ENCODE measurements around the gene CCDC60.

CCDC60 gene

GRCh38 chr12:119479121-119479561 is 144.6 kb downstream of the CCDC60 start:
- Histone ChIP-seq H3K9me3 (ENCODE audit: severe bottlenecking) (no peaks in the 10 kb centered on the region), H3K27ac (no peak overlapping the region), H3K4me3 (ENCODE audit: low read depth, low read length) (no peak overlapping the region), H3K36me3 (no peaks in the 10 kb centered on the region), H3K27me3 (ENCODE audit: insufficient read depth, low read depth, severe bottlenecking) (no peaks in the 10 kb centered on the region)
- TF ChIP-seq, protein P1, sequence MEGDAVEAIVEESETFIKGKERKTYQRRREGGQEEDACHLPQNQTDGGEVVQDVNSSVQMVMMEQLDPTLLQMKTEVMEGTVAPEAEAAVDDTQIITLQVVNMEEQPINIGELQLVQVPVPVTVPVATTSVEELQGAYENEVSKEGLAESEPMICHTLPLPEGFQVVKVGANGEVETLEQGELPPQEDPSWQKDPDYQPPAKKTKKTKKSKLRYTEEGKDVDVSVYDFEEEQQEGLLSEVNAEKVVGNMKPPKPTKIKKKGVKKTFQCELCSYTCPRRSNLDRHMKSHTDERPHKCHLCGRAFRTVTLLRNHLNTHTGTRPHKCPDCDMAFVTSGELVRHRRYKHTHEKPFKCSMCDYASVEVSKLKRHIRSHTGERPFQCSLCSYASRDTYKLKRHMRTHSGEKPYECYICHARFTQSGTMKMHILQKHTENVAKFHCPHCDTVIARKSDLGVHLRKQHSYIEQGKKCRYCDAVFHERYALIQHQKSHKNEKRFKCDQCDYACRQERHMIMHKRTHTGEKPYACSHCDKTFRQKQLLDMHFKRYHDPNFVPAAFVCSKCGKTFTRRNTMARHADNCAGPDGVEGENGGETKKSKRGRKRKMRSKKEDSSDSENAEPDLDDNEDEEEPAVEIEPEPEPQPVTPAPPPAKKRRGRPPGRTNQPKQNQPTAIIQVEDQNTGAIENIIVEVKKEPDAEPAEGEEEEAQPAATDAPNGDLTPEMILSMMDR (IDR thresholded peaks at IDR 0.05; ENCODE audit: low read depth, low read length), result no peak
- no peak for DNase-seq

GRCh38 chr12:119480551-119480950 is 146.0 kb downstream of the CCDC60 start:
- no peak for DNase-seq
- no peaks in the 10 kb centered on the region for H3K9me3 ChIP-seq (ENCODE audit: severe bottlenecking)
- no peaks in the 10 kb centered on the region for H3K27me3 ChIP-seq (ENCODE audit: insufficient read depth, low read depth, severe bottlenecking)
- H3K27ac ChIP-seq, result no peak overlapping the region
- TF ChIP-seq, protein P1 (IDR thresholded peaks at IDR 0.05; ENCODE audit: low read depth, low read length), result no peak
- H3K36me3 ChIP-seq, result no peaks in the 10 kb centered on the region
- H3K4me3 ChIP-seq (ENCODE audit: low read depth, low read length), result no peak overlapping the region

DNA sequence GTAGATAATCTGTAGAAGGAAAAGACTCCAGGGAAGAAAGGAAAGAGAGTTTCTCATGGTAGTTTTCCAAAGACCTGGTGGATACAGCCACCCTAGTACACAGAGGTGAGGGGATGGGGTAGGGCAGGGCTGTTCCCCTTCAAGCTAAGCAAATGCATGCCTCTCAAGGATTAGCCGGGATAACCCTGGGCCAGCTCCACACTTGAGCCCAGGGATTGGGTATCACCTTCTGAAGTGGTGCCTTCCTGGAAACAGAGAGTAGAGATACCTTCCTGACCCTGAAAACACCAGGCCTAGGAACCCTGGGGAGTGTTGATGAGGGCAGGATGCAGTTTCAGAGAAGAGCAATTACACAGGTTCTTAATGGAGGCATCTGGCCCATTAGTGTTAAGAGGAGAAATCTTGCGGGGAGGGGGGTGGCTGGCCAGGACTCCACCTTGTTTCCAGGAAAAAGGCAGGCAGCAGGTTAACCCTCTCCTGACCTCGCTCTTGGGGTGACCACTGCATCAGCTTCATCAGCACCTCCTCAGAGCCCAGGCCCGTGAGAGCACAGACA is 152.1 kb downstream of the CCDC60 start:
- H3K27ac ChIP-seq, result no peak overlapping the region
- TF ChIP-seq, protein P1 (IDR thresholded peaks at IDR 0.05; ENCODE audit: low read depth, low read length), result no peak
- DNase-seq, result peak; percentile 72
- H3K36me3 ChIP-seq, result no peaks in the 10 kb centered on the region
- H3K9me3 ChIP-seq (ENCODE audit: severe bottlenecking), result no peaks in the 10 kb centered on the region
- no peaks in the 10 kb centered on the region for H3K27me3 ChIP-seq (ENCODE audit: insufficient read depth, low read depth, severe bottlenecking)
- H3K4me3 ChIP-seq (ENCODE audit: low read depth, low read length), result no peak overlapping the region

GRCh38 chr12:119491814-119492213 is 157.3 kb downstream of the CCDC60 start:
- TF ChIP-seq, protein P1 (IDR thresholded peaks at IDR 0.05; ENCODE audit: low read depth, low read length), result no peak
- H3K27me3 ChIP-seq (ENCODE audit: insufficient read depth, low read depth, severe bottlenecking), result no peaks in the 10 kb centered on the region

DNA sequence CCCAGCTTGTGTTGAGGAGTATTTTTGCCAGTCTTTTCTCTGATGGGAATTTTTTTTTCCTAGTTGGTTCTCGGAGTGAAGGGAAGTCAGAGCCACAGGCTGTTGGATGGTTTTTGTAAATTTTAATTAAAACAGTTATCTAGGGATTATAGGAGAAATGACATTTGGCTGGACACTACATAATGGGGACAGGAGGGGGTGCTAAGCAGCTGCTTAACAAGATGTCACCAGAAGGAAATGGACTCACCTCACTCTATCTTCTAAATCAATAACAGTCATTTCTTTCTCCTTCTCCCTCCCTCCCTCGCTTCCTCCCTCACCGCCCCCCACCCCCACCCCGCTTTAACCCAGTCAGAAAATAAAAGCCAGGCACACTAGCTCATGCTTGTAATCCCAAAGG is 165.7 kb downstream of the CCDC60 start:
- Histone ChIP-seq H3K27ac (no peak overlapping the region), H3K4me3 (ENCODE audit: low read depth, low read length) (no peak overlapping the region), H3K36me3 (no peaks in the 10 kb centered on the region), H3K27me3 (ENCODE audit: insufficient read depth, low read depth, severe bottlenecking) (no peaks in the 10 kb centered on the region), H3K9me3 (ENCODE audit: severe bottlenecking) (no peaks in the 10 kb centered on the region)
- no peak for DNase-seq
- TF ChIP-seq, protein P1 (IDR thresholded peaks at IDR 0.05; ENCODE audit: low read depth, low read length), result peak; percentile 28; the same call in 1 of the 2 replicates

More at GRCh38 chr12:119491814-119492213, 157.3 kb downstream of the CCDC60 start:
- Histone ChIP-seq H3K36me3 (no peaks in the 10 kb centered on the region), H3K27ac (no peak overlapping the region), H3K4me3 (ENCODE audit: low read depth, low read length) (no peak overlapping the region), H3K9me3 (ENCODE audit: severe bottlenecking) (no peaks in the 10 kb centered on the region)
- no peak for DNase-seq

DNA sequence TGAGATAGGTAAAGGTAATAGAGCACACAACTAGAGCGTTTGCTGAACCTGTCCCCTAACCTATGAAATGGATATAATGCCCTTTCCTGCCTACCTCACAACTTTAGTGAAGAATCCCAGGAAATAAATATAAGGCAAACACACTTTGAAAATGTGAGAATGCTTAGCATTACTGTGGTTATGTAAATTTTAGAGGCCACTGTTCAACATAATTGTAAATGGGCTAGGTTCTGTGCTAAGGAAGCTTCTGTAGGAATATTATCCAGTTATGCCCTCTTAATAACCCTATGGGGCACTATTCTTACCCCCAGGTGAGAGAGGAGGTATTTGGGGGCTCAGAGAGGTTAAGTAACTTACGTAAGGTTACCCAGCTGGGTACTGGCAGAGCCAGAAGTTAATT is 166.5 kb downstream of the CCDC60 start:
- H3K36me3 ChIP-seq, result no peaks in the 10 kb centered on the region
- TF ChIP-seq, protein P1 (IDR thresholded peaks at IDR 0.05; ENCODE audit: low read depth, low read length), result no peak
- no peaks in the 10 kb centered on the region for H3K27me3 ChIP-seq (ENCODE audit: insufficient read depth, low read depth, severe bottlenecking)
- H3K4me3 ChIP-seq (ENCODE audit: low read depth, low read length), result no peak overlapping the region
- H3K27ac ChIP-seq, result no peak overlapping the region
- no peak for DNase-seq
- no peaks in the 10 kb centered on the region for H3K9me3 ChIP-seq (ENCODE audit: severe bottlenecking)

Data from WERI-Rb-1 (cell line).